Erythroblast (primary cell): ENCODE data around the gene USP12.

Experiments
- GATA1 ChIP-seq: IDR thresholded peaks from 2 replicates; pipeline ENCODE4 v1.6.1; 2011; ENCODE audit warnings: low read depth, mild to moderate bottlenecking, control low read depth, low read length, moderate library complexity
- POLR2A ChIP-seq: IDR thresholded peaks from 2 replicates; pipeline ENCODE4 v1.6.1; 2011; ENCODE audit warnings: mild to moderate bottlenecking, low read length

GRCh38 chr13:27176470-27177410 is 5.1 kb upstream of the USP12 start:
- no peak for TF ChIP-seq POLR2A
- no peak for TF ChIP-seq GATA1
